A549 treated with CpdA at 1 μM for 4 hours (cell line): Measurements from ENCODE around the gene HOXA4. TPM values are rescaled to one million over a fixed set of nuclear protein-coding genes. Genes with fewer than 3 reads are reported as not detected.

Experiments used
- total RNA-seq: library from RNA; stranded (reverse); fragments of 200-300 nt; extraction: Qiagen RNA extraction; gene quantifications from 5 replicates; pipeline ENCODE4 v1.2.3, GENCODE V29; 2022; ENCODE audit warnings: low read depth

The HOXA4 gene
- 1.5 to 2.7 TPM (median 2.6 TPM) in 5 replicates for total RNA-seq

DNA sequence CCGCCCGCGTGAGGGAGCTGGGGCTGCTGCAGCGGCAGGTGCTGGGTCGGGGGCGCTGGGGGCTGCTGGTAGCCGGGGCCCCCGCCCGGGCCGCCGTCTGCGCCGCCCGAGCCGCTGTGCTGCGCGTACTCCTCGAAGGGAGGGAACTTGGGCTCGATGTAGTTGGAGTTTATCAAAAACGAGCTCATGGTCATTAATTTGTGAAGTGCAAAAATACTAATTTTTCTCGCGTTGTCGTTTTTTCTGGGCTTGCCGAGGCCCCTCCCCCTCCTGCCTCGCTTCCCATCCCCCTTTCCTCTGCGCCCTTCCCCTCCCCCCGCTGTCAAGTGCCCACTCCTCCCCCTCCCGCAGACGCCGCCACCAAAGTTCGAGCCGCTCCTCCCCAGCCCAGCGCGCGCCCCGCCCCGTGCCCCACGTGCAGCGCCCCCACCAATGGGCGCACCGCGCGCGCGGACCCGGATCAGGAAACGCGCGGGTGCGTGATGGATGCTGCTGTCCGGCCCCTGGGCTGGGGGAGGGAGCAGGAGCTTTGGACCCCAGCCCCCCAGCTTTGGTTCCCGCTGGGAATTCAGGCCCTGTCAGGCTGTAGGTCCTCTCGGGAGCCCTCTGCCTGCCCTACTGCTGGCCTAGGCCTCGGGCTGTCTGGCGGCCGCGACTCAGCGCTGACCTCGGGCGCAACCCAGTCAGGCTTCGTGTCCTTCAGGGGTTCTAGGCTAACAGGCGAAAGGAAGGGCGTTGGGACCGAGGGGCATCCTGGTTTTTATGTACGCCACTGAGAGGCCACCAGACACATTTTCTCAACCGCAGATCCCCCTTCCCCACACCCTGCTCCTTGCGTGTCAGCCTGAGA, at the start of gene HOXA4:
Gene HOXA4, minus strand, starts transcription at position 218 of the 850 bp plus-strand sequence. Its CDS starts 24 bp downstream, at position 194.

DNA sequence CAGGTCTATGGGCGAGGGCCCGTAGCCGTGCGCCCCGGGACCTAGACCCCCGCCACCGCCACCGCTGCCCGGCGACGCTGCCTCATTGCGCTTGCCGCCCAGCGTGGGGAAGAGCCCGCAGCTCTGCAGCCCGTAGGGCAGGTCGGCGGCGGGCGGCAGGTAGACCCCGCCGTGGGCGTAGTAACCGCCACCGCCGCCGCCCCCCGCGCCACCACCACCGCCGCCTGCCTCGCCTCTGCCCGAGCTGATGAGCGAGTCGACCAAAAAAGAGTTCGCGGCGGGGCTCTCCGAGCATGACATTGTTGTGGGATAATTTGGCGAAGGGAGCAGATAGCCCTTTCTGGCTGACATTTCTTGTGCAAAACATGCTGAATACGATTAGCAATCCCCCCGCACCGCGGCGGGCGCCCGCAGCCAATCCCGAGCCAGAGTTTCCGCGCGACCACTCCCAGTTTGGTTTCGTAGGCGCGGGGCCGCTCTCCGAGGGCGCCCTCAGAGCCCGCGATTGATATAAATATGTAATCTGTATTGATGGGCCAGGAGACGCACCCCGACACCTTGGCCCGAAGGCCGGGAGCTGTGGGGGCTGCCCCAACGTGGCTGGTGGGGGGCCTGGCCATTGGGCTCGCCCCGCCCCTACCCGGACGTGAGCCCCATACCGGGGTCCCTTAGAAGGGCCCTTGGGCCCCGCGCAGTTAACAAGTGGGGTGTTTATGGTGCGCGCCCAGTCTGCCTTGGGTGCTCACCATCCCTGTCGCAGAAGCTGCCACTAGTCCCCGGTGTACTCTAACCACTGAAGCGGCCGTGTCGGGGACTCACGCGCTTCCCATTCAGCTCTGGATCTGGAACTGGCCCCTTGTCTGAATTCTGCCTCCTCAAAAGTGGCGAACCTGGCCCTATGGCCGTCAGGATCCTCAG, 43.7 kb upstream of the HOXA4 start, which contains the start of gene HOXA10:
Gene HOXA10, minus strand, starts transcription at position 365 of the 918 bp plus-strand sequence. Its CDS starts 14 bp downstream, at position 351.

GRCh38 chr7:27165089-27165995, 34.8 kb upstream of the HOXA4 start, which contains the start of gene HOXA9:
HOXA9 (minus strand) TSS chr7:27165537; CDS start chr7:27165457, 80 bp downstream.

GRCh38 chr7:27156508-27156898, 25.9 kb upstream of the HOXA4 start, which contains the start of gene HOXA7:
HOXA7 (minus strand) TSS chr7:27156675; CDS start chr7:27156545, 130 bp downstream.

GRCh38 chr7:27151931-27152815, 21.6 kb upstream of the HOXA4 start, which contains the start of gene HOXA3:
HOXA3 (minus strand) TSS chr7:27152583; CDS start chr7:27110640, 41,943 bp downstream.

DNA sequence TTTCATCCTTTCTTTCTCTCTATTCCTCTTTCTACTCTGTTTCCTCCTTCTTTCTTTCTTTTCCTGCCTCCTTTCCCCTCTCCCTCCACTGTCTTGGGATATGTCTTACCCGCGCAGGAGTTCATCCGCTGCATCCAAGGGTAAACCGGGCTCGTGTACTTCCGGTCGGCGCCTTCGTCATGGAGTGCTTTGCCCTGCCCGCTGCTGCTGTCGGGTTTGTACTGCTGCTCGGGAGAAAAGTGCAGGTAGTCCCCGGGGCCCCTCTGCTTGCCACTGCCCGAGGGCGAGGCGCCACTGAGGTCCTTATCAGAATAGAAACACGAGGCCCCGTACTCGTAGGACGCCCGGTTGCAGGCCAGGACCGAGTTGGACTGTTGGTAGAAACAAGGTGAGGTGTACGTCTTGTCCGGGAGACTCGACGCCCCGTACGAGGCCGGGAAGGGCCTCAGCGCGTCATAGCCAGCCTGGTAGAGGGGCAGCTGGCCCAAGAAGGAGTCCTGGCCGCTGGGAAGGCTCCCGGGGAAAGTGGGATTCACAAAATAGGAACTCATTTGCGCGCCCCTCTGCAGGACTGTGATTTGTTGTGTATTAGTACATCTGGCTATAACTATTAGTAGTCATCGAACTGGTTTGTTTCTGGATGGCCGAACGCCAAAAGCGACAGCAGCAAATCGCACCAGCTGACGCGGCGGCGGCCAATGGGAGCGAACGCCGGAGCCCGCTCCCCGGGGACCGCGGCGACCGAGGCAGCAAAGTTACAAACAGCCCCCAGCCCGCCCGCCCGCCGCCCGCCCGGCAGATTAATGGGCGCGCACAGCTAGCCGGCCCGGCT, 16.9 kb upstream of the HOXA4 start, which contains the start of gene HOXA6:
Gene HOXA6, minus strand, starts transcription at position 576 of the 832 bp plus-strand sequence. Its CDS starts 25 bp downstream, at position 551.

DNA sequence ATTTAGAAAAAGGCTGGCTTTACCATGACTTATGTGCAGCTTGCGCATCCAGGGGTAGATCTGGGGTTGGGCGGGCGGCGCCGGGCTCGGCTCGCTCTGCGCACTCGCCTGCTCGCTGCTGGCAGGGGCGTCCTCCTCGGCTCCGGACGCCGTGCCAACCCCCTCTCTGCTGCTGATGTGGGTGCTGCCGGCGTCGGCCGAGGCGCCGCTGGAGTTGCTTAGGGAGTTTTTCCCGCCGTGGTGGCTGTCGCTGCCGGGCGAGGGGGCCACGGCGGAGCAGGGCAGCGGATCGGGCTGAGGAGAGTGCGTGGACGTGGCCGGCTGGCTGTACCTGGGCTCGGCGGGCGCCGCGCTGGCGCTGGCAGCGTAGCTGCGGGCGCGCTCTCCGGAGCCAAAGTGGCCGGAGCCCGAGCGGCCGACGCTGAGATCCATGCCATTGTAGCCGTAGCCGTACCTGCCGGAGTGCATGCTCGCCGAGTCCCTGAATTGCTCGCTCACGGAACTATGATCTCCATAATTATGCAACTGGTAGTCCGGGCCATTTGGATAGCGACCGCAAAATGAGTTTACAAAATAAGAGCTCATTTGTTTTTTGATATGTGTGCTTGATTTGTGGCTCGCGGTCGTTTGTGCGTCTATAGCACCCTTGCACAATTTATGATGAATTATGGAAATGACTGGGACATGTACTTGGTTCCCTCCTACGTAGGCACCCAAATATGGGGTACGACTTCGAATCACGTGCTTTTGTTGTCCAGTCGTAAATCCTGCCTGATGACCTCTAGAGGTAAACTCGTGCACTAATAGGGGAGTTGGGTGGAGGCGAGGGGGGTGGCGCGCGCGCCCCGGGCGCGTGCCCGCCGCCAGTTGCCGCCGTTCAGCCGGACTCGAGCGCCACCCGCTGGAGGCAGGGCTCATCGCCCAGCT, 12.7 kb upstream of the HOXA4 start, which contains the start of gene HOXA5:
Gene HOXA5, minus strand, starts transcription at position 659 of the 927 bp plus-strand sequence. Its CDS starts 74 bp downstream, at position 585.

DNA sequence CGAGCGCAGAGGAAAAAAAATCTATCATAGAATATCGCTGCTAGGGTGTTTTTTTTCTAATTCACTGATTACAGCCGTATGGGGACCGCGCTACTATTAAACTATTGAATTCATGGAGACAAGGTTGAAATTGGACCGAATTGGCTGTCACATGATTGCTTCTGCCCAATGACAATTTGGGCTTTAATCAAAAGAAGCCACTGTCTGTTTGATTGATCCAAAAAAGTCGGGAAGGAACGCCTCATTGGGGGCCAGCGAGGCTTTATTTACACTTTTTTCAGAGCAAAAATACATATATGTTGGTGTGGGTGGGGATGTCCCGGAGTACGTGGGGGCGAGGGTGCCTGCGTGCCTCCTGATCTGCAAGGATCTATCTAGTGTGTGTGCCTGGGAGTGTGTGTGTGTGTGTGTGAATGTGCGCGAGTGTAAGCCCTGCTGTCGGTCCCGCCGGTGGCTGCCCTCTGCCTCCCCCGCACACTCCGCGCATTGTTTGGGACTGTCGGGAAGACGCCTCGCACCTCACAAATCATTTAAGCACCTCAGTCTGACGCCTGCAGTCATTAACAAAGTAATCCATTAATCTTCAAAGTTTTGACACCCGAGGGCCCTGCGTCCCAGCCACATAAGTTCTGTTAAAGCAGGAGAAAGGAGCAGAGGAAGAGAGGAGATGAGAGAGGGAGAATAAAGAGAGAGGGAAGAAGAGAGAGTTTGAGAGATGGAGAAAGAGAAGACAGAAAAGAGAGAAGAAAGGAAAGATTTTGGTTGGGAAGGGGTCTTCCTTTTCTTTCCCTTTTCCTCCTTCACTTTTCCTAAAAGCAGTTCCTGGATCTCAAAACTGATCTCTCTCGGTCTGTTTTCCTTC, 27.7 kb downstream of the HOXA4 start, which contains the start of gene HOXA2:
Gene HOXA2, minus strand, starts transcription at position 103 of the 862 bp plus-strand sequence. CDS start 183 bp downstream, outside the sequence.

GRCh38 chr7:27095897-27096767, 34.4 kb downstream of the HOXA4 start, which contains the start of gene HOXA1:
HOXA1 (minus strand) TSS chr7:27096000; CDS start chr7:27095912, 88 bp downstream.

Other genes with a start within 250 kb of the HOXA4 start
- 2.8 to 4.0 TPM (median 3.4 TPM) in 5 replicates for gene HOXA1, start 34.8 kb downstream of the HOXA4 start, total RNA-seq
- 0.82 to 1.4 TPM (median 1.0 TPM) in 5 replicates for gene HOXA2, start 28.1 kb downstream of the HOXA4 start, total RNA-seq
- gene HOXA5, start 12.9 kb upstream of the HOXA4 start, total RNA-seq, result 3.9 to 6.7 TPM (median 6.2 TPM) in 5 replicates
- 1.4 to 1.9 TPM (median 1.8 TPM) in 5 replicates for gene HOXA6, start 17.0 kb upstream of the HOXA4 start, total RNA-seq
- 5.3 to 13.3 TPM (median 10.6 TPM) in 5 replicates for gene HOXA3, start 21.8 kb upstream of the HOXA4 start, total RNA-seq
- 4.8 to 6.3 TPM (median 5.5 TPM) in 5 replicates for gene HOXA7, start 25.9 kb upstream of the HOXA4 start, total RNA-seq
- gene HOXA9, start 34.8 kb upstream of the HOXA4 start, total RNA-seq, result 0.45 to 1.3 TPM (median 0.73 TPM) in 5 replicates
- gene HOXA10, start 43.6 kb upstream of the HOXA4 start, total RNA-seq, result 6.8 to 9.0 TPM (median 7.3 TPM) in 5 replicates
- gene HOXA11, start 54.5 kb upstream of the HOXA4 start, total RNA-seq, result 0.50 to 0.77 TPM (median 0.68 TPM) in 5 replicates
- gene HOXA13, start 69.3 kb upstream of the HOXA4 start, total RNA-seq, result 1.3 to 2.2 TPM (median 1.9 TPM) in 5 replicates
- gene EVX1, start 112.0 kb upstream of the HOXA4 start, total RNA-seq, result 0.03 to 0.09 TPM (median 0.07 TPM) in 3 of 5 replicates, not detected in the others